Measurements from ENCODE around the gene PLEKHN1.
"Not testable (repeated sequence)": the region's sequence is repeated elsewhere in the genome, so short reads cannot be mapped to it uniquely, and the experiment has no call there.

Gene PLEKHN1

DNA sequence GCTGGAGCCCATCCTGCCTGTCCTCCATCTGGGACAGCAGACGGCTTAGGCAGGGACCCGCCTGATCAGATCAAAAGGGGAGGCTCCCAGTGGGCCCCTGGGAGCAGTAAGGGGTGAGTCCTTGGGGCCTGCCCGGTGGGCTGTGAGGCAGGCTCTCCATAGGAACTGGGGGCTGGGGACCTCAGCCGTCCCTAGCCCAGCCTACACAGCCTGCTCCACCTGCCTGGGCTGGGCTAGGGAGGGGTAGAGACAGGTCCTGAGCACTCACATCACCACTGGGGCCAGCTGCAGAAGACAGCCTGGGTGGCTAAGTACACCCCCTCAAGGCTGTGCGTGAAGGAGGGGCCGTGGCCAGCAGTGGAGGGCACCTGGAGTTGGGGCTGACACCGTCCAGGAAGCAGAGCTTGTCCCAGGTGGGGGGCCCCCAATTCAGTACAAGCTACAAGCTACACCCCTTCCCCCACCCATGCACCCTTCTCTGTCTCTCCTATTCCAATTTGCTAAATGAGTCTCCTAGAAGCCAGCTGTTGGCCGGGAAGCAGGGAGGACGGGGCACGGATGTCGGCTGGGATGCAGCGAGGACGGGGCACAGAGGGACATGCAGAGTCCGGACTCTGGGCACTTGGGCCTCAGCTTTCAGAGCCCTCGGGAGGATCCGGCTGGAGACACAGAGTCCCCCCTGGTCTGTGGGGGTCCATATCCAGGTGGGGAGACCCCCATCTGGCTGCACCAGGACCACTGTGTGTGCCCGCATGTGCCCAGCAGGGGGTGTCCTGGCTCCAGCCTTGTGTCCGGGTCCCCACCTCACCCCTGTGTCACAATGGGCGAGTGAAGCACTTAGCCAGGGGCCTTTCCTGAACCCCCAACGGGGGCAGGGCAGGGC lies 48.8 kb downstream of the PLEKHN1 start:
- DNase-seq, result no peak

GRCh38 chr1:1017397-1018320 lies 51.4 kb downstream of the PLEKHN1 start:
- not testable (repeated sequence) for DNase-seq

DNA sequence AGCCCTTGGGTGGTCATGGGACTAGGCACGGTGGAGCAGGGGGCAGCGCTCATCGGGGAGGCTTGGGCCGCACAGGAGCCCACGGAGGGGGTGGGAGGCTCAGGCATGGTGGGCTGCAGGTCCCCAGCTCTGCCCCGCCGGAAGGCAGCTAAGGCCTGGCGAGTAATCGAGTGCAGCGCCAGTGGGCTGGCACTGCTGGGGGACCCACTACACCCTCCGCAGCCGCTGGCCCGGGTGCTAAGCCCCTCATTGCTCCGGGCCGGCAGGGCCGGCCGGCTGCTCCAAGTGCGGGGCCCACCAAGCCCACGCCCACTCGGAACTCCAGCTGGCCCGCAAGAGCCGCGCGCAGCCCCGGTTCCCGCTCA lies 52.0 kb downstream of the PLEKHN1 start:
- not testable (repeated sequence) for DNase-seq

- DNase-seq, result no peak
Observed at GRCh38 chr1:1019122-1019999, 53.1 kb downstream of the PLEKHN1 start.

DNA sequence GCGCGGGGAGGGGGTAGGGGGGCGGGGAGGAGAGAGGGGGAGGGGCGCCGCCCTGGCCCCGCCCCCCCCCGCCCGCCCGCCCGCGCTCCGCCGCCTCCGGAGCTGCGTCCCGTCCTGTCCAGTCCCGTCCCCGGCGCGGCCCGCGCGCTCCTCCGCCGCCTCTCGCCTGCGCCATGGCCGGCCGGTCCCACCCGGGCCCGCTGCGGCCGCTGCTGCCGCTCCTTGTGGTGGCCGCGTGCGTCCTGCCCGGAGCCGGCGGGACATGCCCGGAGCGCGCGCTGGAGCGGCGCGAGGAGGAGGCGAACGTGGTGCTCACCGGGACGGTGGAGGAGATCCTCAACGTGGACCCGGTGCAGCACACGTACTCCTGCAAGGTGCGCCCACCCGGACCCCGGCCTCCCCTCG lies 53.7 kb downstream of the PLEKHN1 start, which contains the start of gene AGRN:
AGRN (plus strand) TSS at position 121 of the 405 bp plus-strand sequence; CDS start at position 174, 53 bp downstream.
- no peak for DNase-seq

DNA sequence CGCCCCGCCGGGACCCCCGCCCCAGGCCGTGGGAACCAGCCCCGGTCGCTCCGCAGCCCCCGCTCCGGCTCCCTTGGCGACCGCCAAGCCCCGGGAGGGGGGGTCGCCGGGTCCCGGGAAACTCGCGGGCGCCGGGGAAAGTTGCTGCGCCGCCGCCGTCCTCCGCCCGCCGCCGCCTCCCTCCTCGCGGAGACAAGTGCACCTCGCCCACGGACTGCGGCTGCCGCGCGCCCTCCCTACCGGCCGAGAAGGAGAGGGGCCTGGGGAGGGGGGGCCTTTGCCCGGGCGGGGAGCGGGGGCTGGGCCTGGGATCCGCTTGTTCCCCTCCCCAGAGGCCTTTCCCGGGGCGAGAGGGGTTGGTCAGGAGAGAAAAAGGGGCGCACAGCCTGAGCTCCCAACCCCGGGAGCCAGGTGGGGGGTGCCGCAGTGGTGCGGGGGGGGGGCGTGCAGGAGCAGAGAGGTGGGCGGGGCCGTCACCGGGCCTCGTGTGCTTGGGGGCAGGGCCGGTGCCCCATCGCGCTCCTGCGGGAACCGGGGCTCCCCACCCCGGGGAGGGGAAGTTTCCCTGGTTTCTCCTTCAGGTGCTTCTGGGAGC lies 54.2 kb downstream of the PLEKHN1 start:
- DNase-seq, result no peak

GRCh38 chr1:1021010-1021919 lies 55.0 kb downstream of the PLEKHN1 start:
- peak; percentile 53 for DNase-seq

DNA sequence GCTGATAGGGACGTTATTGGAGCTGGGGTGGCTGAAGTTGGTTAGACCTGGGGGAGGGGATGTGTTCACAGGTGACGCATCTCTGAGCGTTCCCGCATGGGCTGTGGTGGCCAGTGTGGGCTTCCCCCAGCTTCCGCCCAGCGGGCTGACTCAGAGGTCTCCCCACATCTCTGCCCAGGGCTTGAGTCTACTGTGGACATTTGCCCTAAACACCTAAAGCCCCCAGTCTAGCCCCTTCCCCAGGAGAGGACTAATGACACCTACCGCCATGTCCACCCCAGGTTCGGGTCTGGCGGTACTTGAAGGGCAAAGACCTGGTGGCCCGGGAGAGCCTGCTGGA lies 55.6 kb downstream of the PLEKHN1 start:
- no peak for DNase-seq

DNA sequence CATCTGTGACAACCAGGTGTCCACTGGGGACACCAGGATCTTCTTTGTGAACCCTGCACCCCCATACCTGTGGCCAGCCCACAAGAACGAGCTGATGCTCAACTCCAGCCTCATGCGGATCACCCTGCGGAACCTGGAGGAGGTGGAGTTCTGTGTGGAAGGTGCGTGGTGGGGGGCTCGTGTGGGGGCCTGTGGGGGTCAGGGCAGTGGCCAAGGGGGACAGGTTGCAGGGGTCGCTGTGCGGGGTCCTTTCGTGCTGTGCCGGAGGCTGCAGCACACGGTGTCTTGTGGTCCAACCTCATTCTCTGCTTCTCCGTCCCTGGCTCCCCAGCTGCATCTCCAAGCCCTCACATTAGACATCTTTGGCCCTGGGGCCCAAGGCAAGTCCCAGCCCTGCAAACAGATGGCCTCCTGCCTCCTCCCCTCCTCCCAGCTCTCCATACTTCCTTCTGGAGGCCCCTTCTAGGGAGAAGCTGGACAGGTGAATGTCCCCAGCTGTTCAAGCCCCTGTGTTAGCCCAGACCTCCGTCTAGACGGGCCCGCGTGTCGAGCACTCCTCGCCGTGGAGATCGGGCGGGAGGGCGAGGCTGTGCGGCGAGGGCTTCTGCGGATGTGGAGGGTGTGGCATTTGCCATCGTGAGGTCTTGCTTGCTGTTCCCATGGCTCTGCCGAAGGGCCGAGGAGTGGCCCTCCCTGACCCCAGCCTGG lies 56.2 kb downstream of the PLEKHN1 start:
- no peak for DNase-seq

DNA sequence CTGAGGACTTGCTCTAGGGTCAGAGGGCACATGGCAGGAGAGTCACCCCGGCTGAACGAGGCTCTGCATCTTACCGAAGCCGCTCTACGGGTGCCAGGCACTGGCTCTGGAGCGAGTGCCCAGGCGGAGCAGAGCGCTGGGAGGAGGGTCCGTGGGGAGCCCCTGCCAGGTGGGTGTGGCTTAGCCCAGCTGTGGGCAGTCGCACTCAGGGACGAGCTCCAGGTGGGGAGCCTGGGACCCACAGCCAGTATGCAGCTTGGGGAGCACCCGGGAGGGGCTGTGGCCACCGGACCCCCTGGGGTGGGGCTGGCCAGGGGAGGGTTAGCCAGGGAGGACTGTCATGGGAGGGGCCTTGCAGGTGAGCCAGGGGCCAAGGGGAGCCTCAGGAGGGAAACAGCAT lies 57.4 kb downstream of the PLEKHN1 start:
- no peak for DNase-seq

DNA sequence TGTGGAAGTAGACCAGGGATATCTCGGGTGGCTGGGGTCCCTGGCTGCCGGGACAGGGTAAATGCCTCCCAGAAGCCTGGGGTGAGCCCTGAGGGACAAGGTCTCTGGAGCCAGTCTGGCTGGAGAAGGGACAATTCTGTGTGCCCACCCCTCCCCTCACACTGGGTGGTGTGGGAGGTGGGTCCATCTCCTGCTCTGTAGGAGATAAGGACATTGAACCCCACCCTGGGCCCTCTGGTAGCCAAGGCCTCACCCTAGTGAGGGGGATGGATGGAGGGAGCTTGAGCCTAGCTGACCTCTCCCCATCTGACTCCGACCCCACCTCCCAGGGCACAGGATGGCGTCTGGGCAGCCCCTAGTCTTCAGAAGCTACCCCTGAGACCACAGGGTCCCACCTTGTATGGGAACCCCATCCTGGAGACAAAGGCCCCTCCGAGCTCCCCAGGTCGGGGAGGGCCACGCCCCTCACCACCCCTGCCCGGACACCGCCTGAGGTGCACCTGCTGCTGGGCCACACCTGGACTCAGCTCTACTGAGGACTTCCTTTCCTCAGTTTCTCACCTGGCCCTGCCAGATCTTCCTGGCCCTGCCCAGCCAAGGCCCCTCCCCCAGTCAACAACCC lies 58.0 kb downstream of the PLEKHN1 start:
- DNase-seq, result no peak

GRCh38 chr1:1024771-1025699 lies 58.8 kb downstream of the PLEKHN1 start:
- DNase-seq, result no peak
